ENCODE data around the gene CSNK2A1.

Gene CSNK2A1

DNA sequence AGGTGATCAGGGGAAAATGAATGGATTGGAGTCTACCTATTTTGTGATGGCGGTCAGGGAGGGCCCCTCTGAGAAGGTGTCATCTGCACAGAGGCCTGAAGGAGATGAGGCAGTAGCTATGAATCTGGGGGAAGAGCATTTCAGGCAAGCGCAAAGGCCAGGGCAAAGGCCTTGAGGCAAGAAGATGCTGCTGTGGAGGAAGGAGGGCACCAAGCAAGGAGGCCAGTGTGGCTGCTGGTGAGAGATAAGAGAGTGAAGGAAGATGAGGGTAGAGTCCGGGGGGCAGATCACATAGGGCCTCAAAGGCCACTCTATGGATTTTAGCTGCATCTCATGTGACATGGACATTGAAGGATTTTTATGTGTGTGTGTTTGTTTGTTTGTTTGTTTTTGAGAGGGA, 20.6 kb upstream of the CSNK2A1 start:
- DNase-seq (ENCODE audit: low spot score), result no peak

DNA sequence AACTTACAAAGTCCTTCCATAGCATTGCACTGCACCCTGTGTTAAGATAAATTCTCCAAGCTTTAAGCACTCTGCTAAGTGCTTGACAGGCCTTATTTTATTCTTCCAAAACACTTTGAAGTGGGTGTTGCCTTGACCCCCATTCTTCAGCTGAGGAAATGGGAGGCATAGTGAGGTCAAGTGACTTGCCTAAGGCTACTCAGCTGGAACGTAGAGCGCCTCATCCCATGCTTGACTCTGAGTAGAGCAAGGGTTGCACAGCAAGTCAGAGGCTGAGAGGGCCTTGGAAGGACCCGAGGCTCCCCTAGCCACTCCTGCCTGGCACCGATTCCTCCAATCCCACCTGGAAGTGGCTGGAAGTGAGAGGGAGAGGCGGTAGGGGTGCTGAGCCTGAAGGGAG, 19.6 kb upstream of the CSNK2A1 start:
- no peak for DNase-seq (ENCODE audit: low spot score)

DNA sequence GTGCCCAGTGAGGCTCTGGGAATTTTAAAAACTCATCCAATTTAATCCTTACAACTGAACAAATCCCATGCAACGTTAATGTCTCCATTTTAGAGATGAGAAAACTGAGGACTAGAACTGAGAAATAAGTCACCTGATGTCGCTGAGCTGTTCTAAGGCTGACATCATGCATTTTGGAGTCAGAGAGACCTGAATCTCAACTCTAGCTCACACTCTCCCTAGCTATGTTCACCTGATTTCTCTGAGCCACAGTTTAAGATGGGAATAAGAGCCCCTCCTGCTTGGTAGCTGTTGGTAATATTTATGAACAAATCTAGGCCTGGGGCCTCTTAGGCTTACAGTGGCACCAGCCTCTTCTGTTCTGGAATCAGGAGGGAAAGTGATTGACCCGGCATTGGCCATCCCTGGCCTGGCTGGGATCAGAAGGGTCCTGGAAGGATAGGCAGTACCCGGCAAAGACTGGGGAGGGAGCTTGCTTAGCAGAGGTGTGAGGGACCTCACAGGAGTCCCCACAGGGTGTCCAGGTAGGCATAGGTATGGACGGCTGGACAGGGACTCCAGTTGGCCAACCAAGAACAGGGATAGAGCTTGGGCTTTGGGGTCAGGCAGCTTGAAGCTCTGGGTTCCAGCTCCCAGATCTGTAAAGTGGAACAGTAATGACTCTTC, 18.8 kb upstream of the CSNK2A1 start:
- no peak for DNase-seq (ENCODE audit: low spot score)

DNA sequence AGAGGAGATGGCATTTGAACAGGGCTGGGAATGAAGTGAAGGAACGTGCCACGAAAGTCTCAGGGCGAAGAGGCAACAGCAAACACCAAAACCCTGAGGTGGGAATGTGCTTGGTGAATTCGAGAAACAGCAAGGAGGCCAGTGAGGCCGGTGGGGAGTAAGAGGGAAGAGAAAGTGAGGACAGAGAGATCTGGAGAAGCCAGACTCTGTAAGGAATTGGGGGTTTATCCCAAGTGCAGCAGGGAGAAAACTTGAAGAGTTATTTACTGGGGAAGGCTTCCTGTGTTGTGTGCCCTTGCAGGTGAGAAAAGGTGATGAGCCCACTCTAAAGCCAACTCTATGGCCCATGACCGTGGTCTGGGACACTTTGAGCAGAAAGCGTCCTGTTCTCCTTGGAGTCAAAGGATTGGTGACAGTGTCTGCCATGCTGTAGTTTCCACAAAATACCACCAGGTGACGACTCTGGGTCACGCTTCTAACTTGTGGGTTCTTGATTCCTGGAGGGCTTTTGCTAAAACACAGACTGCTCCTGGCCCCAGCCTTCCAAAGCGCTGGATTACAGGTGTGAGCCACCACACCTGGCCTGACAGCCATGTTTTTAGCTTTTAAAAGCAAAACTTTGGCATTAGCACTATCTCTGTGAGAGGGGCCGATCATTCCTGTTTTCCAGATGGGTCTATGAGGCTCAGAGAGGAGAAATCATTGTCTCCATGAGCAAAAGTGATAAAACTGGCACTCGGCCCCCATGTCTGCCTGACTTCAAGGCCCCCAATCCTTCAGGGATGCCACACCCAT, 18.0 kb upstream of the CSNK2A1 start:
- DNase-seq (ENCODE audit: low spot score), result peak; percentile 85

DNA sequence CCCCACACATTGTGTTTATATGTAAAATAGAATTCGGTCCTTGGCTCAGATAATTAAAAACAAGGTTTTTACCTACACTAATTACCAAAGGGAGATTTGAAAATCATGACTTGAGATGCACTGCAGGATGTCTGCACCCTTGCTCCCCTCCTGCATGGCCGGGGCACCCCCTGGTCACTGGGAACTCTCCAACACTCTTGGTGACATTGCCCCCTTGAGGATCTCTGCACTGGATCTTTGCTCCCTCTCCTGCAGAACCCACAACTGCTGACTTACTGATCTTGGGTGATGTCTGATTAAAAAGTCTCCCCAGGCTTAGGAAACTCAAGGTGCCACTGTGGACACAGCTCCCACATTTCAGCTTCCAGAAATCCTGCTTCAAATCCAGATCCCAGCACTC, 17.1 kb upstream of the CSNK2A1 start:
- no peak for DNase-seq (ENCODE audit: low spot score)

DNA sequence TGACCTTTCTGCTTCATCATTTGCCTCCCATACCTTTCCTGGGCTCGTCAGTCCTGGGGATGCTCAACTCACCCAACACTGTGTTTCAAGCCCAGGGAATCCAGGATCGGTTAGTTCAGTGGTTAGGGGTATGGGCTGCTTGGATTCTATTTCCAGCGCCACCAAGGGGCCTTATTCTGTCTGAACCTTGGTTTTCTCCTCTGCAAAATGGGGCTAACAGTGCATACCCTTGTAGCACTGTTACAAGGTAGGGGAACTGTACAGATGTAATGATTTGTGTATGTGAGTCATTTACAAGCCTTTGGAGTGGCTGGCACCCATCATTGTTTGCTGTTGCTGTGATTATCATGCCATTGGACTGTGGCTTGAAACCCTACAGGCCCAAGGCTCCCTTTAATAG, 14.5 kb upstream of the CSNK2A1 start:
- DNase-seq (ENCODE audit: low spot score), result no peak

DNA sequence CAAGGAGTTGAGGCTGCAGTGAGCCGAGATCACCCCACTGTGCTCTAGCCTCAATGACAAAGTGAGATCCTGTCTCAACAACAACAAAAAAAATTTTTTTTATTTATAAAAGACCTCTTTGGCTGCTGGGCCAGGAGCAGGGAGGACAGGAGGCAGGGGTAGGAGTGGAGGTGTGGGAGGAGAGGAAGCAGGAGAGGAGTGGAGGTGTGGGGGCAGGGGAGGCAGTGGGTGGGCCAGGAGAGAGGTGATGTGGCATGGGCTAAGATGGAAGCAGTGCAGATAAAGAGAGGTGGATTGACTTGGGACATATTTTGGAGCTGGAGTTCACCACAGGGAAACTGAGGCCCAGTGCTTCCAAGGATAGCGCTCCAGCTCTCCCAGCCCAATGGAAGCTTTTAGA, 13.4 kb upstream of the CSNK2A1 start:
- no peak for DNase-seq (ENCODE audit: low spot score)

DNA sequence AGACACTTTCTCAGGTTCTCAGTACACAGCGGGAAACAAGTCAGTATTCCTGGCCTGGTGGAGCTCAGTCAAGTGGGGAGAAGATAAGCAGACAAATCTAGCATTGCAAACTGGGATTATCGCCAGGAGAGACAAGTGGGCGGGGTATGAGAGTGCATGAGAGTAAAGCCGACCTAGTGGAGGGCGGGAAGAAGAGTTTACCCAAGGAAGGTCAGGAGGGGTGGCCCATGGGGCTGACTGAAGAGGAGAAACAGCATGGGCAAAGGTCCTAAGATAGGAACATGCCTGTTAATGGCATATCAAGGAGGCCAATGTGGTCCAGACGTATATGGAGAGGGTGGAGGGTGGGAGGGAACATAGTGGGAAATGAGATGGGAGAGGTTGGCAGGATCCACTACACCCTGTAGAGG, 12.4 kb upstream of the CSNK2A1 start:
- no peak for DNase-seq (ENCODE audit: low spot score)

DNA sequence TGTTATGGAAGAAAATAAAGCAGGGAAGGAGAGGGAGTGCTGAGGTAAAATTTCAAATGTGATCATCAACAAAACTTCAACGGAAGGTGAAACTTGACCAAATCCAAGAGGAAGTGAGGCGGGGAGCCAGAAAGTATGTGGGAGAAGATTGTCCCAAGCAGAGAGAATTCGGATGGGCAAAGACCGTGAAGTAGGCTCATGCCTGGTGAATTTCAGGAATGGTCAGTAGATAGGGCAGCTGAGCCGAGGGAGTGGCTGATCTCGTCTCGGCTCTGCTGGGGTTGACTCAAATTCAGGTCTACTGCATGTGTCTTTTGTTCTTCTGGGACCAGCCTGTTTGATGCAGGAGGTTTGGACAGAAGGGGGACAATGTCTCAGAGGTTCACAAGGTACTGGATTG, 7.0 kb upstream of the CSNK2A1 start:
- no peak for DNase-seq (ENCODE audit: low spot score)

DNA sequence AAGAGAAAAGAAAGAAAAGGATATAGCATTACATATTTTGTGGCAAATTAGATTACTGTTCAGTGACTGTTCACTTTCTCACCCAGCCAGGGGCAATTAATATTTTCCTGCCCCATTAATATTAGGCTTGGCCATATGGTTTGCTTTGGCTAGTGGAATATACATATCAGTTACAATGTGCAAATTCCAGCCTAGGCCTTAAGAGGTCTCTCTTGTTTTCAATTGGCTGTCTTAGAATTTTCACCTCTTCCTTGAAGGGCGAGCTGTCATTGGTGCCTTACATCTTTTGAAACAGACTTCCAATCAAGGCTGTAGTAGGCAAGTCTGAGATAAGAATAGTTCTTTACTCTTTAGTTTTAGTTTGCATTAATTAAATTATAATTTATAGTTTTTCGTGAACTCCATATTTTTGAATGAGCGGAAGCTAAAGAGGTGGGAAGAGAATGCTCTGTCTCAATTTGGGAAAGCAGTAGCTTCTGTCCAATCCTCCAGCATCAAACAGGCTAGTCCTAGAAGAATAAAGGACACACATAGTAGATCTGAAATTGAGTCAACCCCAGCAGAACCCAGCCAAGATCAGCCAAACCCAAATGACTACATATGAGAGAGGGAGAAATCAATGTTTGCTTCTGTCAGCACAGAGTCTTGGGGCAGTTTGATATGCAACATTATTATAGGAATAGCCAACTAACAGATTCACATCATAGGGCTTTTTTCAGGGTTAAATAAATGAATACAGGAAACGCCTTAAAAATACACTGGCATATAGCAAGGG, 6.3 kb upstream of the CSNK2A1 start:
- DNase-seq (ENCODE audit: low spot score), result no peak

DNA sequence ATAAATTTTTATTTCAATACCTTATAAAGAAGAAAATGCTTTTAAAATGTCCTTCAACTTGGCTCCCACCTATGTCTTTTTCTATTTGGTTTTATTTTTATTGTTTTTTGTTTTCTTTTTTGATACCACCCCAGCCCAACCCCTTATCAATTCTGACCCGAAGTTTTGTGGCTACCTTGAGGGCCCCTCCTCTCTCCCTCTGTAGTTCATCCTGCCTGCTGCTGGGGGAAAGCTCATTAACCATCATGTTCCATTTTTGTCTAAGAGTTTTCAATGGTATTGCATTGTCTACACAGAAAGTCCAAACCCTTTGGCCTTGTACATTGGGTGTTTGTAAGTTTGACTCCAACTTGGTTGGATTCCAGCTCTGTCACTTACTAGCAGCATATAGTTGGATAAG, 5.3 kb upstream of the CSNK2A1 start:
- no peak for DNase-seq (ENCODE audit: low spot score)

DNA sequence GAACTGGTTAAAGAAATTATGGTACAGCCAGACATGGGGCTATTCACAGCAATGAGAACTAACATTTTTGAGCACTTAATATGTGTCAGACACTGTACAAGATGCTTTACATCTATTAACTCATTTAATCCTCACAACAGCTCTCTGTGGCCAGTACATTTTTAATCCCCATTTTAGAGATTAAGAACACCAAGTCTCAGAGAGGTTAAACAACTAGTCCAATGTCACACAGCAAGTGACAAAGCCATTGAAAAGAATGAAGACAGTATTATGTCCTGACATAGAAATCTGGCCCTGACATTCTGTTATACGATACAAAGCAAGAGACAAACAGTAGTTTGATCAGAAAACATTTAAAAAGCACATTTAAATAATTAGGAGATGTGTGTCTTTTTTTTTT, 3.8 kb upstream of the CSNK2A1 start:
- no peak for DNase-seq (ENCODE audit: low spot score)

DNA sequence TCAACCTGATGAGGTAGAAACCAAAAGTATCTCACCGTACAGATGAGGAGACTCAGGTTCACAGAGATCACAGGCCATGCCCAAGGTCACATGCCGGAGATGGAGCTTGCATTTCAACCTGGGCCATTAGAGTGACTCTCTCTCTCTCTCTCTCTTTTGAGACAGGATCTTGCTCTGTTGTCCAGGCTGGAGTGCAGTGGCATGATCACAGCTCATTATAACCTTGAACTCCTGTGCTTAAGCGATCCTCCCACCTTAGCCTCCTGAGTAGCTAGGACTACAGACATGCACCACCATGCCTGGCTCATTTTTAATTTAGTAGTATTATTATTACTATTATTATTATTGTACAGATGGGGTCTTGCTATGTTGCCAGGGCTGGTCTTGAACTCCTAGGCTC, 2.8 kb upstream of the CSNK2A1 start:
- DNase-seq (ENCODE audit: low spot score), result no peak

DNA sequence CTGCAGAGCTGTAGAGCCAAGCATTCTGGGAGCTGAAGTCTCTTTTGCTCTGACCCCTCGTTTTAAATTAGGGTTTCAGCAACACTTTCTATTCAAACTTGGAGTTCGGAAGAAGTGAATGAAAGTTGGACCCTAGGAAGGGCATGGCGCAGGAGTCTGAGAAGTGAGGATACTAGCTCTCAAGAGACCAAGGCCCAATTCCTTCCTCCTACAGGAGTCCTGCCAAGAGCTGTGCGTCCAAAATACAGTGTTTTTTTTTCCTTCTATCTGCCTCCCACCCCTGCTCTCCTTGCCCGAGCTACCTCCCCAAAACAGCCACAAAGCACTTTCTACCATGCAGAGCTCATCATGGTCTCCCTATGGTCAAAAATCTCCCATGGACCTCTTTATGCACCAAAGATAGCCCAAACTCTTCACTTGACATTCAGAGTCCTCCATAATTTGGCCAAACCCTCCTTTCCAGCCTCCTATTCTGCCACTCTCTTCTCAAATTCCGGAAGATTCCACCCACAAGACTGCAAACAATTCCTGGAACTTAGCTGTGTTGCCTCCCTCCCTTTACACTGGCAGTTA, 649 bp upstream of the CSNK2A1 start:
- no peak for DNase-seq (ENCODE audit: low spot score)

DNA sequence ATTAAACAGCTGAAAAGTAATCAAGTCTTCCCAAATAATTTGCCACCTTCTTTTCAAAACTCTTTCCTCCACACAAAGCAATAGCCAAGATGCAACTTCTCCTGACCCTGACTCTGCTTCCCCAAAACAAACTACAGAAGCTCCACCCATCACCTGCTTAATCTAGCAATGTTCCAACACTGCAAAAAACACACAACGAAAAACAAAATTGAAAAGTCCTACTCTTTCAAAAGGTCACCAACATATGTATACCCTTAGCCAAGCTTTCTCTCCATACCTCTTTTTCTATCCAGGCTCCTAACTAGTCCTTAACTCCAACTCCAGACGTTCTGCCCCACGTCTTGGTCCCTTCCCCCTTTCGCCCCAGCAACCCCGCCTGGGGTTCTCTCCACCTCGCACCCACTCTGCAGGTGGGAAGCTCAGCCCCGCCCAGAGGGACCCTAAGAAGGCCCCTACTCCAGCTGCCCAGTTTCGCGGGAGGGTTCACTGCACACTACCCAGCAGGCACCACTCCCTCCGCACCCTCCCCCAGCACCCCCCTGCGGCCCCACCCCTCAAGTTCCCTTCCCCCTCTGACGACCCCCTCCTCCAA, 717 bp downstream of the CSNK2A1 start:
- peak; percentile 23 for DNase-seq (ENCODE audit: low spot score)

DNA sequence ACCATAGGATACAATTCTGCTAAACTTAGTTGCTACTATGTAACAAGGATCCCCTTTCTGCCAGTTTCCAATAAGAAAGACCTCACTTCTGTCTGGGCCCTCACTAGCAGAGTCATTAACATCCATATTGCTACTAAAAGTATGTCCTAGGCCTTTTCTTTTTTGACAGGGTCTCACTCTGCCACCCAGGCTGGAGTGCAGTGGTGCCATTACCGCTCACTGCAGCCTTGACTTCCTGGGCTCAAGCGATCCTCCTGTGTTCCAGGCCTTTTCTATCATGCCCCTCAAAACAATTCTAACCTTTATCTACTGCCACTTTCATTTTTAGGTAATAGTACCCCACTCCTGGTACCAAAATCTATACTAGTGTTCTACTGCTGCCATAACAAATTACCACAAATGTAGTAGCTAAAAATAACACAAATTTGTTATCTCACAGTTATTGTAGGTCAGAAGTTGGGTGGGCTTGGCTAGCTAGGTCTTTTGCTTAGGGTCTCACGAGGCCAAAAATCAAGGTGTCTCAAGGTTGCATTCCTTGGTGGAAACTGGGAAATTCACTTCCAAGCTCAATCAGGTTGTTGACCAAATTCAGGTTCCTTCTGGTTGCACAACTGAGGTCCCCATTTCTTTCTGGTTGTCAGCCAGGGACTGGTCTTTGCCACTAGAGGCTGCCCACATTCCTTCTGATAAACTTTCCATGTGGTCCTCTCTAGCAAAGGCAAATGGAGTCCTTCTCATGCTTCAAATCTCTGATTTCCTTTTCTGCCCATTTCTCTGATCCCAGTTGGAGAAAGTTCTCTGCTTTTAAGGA, 3.0 kb downstream of the CSNK2A1 start:
- DNase-seq (ENCODE audit: low spot score), result no peak

DNA sequence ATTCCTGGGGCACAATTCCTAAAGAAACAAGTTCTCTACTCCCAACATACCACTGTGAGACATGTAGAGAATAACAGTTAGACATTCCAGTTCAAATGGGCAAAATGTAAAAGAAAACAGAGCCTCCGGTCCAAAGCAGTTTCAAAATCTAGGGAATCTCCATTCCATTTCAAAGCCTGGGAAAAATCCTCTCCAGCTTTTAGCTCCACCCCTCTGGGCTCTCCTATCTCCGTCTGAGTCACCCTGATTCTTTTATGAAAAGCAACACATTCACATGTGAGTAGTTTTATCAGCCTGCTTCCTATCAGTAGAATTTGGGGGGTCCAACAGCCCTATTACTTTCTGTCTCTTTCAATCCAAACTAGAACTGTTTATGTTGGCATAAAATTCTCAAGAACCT, 3.7 kb downstream of the CSNK2A1 start:
- peak; percentile 47 for DNase-seq (ENCODE audit: low spot score)

DNA sequence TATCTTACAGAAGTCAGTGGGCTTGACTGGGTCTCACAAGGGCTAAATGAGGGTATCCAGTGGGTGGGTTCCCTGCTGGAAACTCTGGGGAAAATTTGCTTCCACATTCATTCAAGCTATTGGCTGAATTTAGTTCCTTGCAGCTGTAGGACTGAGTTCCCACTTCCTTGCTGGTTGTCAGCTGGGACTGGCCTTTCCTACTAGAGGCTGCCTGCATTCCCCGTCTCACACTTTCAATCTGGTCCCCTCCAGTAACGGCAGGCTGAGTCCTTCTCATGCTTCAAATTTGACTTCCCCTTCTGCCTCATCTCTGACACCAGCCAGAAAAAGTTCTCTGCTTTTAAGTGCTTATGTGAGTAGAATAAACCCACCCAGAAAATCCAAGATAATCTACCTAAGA, 4.4 kb downstream of the CSNK2A1 start:
- no peak for DNase-seq (ENCODE audit: low spot score)

DNA sequence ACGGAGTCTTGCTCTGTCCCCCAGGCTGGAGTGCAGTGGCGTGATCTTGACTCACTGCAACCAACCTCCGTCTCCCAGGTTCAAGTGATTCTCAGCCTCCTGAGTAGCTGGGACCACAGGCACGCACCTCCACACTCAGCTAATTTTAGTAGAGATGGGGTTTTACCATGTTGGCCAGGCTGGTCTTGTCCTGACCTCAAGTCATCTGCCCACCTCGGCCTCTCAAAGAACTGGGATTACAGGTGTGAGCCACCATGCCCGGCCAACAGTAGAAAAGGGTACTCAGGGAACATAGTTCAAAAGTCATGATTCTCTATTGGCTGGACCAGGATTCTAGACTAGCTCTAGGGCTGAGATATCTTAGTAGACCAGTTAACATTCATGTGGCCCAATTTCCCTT, 5.6 kb downstream of the CSNK2A1 start:
- DNase-seq (ENCODE audit: low spot score), result no peak

DNA sequence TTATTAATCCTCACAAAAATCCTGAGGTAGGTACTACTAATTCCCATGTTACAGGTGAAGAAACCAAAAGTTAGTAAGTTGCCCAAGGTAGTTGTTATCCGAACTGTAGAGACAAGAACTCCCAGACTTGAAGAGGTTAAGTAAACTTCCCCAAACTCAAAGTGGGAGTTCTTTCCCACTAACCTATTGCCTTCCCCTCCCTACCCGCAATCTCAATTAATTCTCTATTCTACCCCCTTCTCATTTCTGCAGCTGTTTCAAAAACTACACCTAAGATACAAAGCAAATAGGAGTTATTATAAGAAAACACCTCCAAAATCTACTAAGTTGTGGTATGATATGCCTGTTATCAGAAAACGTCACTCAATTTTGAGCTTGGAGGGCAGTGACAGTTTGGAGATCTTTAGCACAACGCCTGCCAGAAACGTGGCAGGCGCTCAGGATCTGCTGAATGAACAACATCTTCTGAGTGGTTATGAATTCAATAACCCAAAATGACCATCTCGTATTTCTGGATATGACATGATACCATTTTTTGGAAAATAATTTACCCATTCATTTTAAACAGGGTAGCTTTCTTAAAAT, 7.1 kb downstream of the CSNK2A1 start:
- no peak for DNase-seq (ENCODE audit: low spot score)

DNA sequence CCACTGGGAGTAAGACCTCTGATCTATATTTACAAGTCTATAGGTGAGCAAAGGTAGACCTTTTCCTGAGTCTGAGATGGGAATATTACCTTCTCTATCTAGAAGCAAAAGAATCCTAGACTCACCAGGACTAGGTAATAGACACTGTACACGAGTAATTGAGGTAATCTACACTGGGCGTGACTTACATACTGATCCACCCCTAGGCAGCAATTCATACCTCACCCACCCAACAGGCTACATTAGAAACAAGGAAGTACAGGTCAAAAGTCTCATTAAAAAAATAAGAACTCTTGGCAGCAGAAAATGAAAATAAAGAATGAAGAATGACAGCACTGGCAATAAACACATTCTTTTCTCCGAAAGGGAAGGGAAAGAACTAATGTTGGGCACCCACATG, 7.6 kb downstream of the CSNK2A1 start:
- DNase-seq (ENCODE audit: low spot score), result no peak
